Smooth muscle cell (in vitro differentiated cells): ENCODE results near the gene SUMO2. TPM values are rescaled to one million over a fixed set of nuclear protein-coding genes. Genes with fewer than 3 reads are reported as not detected.
A peak's percentile ranks its signal among the peaks of the same experiment; 100 is the strongest.
"Not testable (repeated sequence)": the region's sequence is repeated elsewhere in the genome, so short reads cannot be mapped to it uniquely, and the experiment has no call there.

Experiments used
- DNase-seq: peaks from one replicate; lab custom pipeline; 2025; ENCODE audit not compliant: unreplicated experiment; lab: John Stamatoyannopoulos, UW
- H2AFZ ChIP-seq: fragments of 200-600 bp; sonication (generic); 2 replicates; pipeline ENCODE4 v1.6.0; 2016; ENCODE audit warnings: antibody characterized with exemption, low read depth, mild to moderate bottlenecking
- H3F3A ChIP-seq: fragments of 200-600 bp; sonication (generic); 2 replicates; pipeline ENCODE4 v1.6.0; 2017; ENCODE audit warnings: antibody characterized with exemption, low read depth
- H3K27ac ChIP-seq: fragments of 200-600 bp; sonication (generic); 2 replicates; pipeline ENCODE4 v1.5.1; 2016; ENCODE audit warnings: low read depth, mild to moderate bottlenecking
- H3K27me3 ChIP-seq: fragments of 200-600 bp; sonication (generic); 2 replicates; pipeline ENCODE4 v1.6.1; 2016; ENCODE audit warnings: low read depth, mild to moderate bottlenecking
- H3K36me3 ChIP-seq: fragments of 200-600 bp; sonication (generic); 2 replicates; pipeline ENCODE4 v1.5.1; 2016; ENCODE audit warnings: low read depth
- H3K4me1 ChIP-seq: fragments of 200-600 bp; sonication (generic); 2 replicates; pipeline ENCODE4 v1.5.1; 2016; ENCODE audit warnings: low read depth
- H3K4me2 ChIP-seq: fragments of 200-600 bp; sonication (generic); 2 replicates; pipeline ENCODE4 v1.6.0; 2016; ENCODE audit warnings: mild to moderate bottlenecking
- H3K4me3 ChIP-seq: fragments of 200-600 bp; sonication (generic); 2 replicates; pipeline ENCODE4 v1.5.1; 2016; ENCODE audit warnings: mild to moderate bottlenecking
- H3K79me2 ChIP-seq: fragments of 200-600 bp; sonication (generic); 2 replicates; pipeline ENCODE4 v1.6.0; 2016; ENCODE audit warnings: low read depth, mild to moderate bottlenecking
- H3K9ac ChIP-seq: fragments of 200-600 bp; sonication (generic); 2 replicates; pipeline ENCODE4 v1.6.0; 2016; ENCODE audit warnings: low read depth
- H3K9me3 ChIP-seq: fragments of 200-600 bp; sonication (generic); replicated peaks from 2 replicates; pipeline ENCODE4 v1.5.1; 2016; ENCODE audit warnings: low read depth
- H4K20me1 ChIP-seq: fragments of 200-600 bp; sonication (generic); 2 replicates; pipeline ENCODE4 v1.6.0; 2016; ENCODE audit warnings: low read depth
- CTCF ChIP-seq: fragments of 200-600 bp; sonication (generic); IDR thresholded peaks from 2 replicates; pipeline ENCODE4 v1.5.1; 2017; ENCODE audit warnings: borderline replicate concordance, mild to moderate bottlenecking, antibody characterized with exemption; ENCODE audit not compliant: insufficient read depth, poor library complexity, severe bottlenecking
- WGBS: methylation state at CpG from one replicate; pipeline ENCODE4 v1.1.7; 2016; ENCODE audit warnings: low lambda C conversion rate; 5-methylcytosine and 5-hydroxymethylcytosine counted together
- polyA plus RNA-seq: library from polyadenylated mRNA; unstranded; fragments of >200 nt; fragmentation: Nextera tagmentation; extraction: Ambion mirVana; gene quantifications from 2 replicates; pipeline ENCODE4 v1.2.1, GENCODE V29; 2016
- total RNA-seq: library from RNA; depleted of rRNA; stranded (reverse); fragments of >200 nt; gene quantifications from 2 replicates; pipeline ENCODE4 v1.2.3, GENCODE V29; 2014

SUMO2 gene
- total and polyA plus RNA-seq, 2 experiments from 2014 or later: 111 to 419 TPM

GRCh38 chr17:75135452-75135851 lies 47.3 kb downstream of the SUMO2 start:
- peaks cover 37% of the 10 kb centered on the region for H3F3A ChIP-seq
- no peaks in the 10 kb centered on the region for H3K9me3 ChIP-seq
- no peaks in the 10 kb centered on the region for H3K27me3 ChIP-seq
- TF ChIP-seq CTCF: no peak
- peaks cover 1% of the 10 kb centered on the region for H3K4me1 ChIP-seq
- 81% methylated on average over 5 of the region's 5 CpGs for WGBS
- H3K79me2 ChIP-seq: peaks cover 3% of the 10 kb centered on the region
- no peak overlapping the region for H3K4me3 ChIP-seq
- no peak overlapping the region for H3K4me2 ChIP-seq
- peaks cover 2% of the 10 kb centered on the region for H4K20me1 ChIP-seq
- DNase-seq: no peak
- peaks cover 10% of the 10 kb centered on the region for H3K36me3 ChIP-seq
- peak overlapping the region; percentile 82 for H3K27ac ChIP-seq
- no peak overlapping the region for H2AFZ ChIP-seq
- no peak overlapping the region for H3K9ac ChIP-seq

GRCh38 chr17:75133607-75134347 lies 49.0 kb downstream of the SUMO2 start:
- H3K9me3 ChIP-seq, H3K4me1 ChIP-seq, H3K4me2 ChIP-seq, H3K4me3 ChIP-seq, H2AFZ ChIP-seq, H3K9ac ChIP-seq, H3K27me3 ChIP-seq, DNase-seq, H3K36me3 ChIP-seq, H3K79me2 ChIP-seq: not testable (repeated sequence)
- H3F3A ChIP-seq: peaks cover 37% of the 10 kb centered on the region
- H4K20me1 ChIP-seq: peaks cover 12% of the 10 kb centered on the region
- peak overlapping the region; percentile 82 for H3K27ac ChIP-seq
- 78% methylated on average over 14 of the region's 14 CpGs for WGBS

- H4K20me1 ChIP-seq: peaks cover 12% of the 10 kb centered on the region
- peaks cover 33% of the 10 kb centered on the region for H3F3A ChIP-seq
- WGBS: 95% methylated on average over 3 of the region's 3 CpGs
- DNase-seq: no peak
- no peak for TF ChIP-seq CTCF
- no peaks in the 10 kb centered on the region for H3K9me3 ChIP-seq
- H3K9ac ChIP-seq: no peak overlapping the region
- H3K4me2 ChIP-seq: no peak overlapping the region
- no peak overlapping the region for H3K4me3 ChIP-seq
- H3K36me3 ChIP-seq: peaks cover 4% of the 10 kb centered on the region
- H3K79me2 ChIP-seq: peaks cover 3% of the 10 kb centered on the region
- H3K4me1 ChIP-seq: peaks cover 5% of the 10 kb centered on the region
- no peak overlapping the region for H2AFZ ChIP-seq
- no peaks in the 10 kb centered on the region for H3K27me3 ChIP-seq
- H3K27ac ChIP-seq: peak overlapping the region; percentile 27
Measured at GRCh38 chr17:75133001-75133400, 49.8 kb downstream of the SUMO2 start.

- not testable (repeated sequence) for DNase-seq
- H3K27ac ChIP-seq: peak overlapping the region; percentile 73
Measured at GRCh38 chr17:75132018-75133000, 50.5 kb downstream of the SUMO2 start.

More at GRCh38 chr17:75132018-75133000, 50.5 kb downstream of the SUMO2 start:
- not testable (repeated sequence) for H3K79me2 ChIP-seq, H3K36me3 ChIP-seq, H3K9me3 ChIP-seq, H3K4me1 ChIP-seq, H3K27me3 ChIP-seq
- peaks cover 27% of the 10 kb centered on the region for H3F3A ChIP-seq
- H2AFZ ChIP-seq: peak overlapping the region; percentile 85
- peaks cover 12% of the 10 kb centered on the region for H4K20me1 ChIP-seq
- peak overlapping the region; percentile 99 for H3K4me2 ChIP-seq
- peak overlapping the region; percentile 76 for H3K9ac ChIP-seq
- 88% methylated on average over 40 of the region's 40 CpGs for WGBS
- peak overlapping the region; percentile 91 for H3K4me3 ChIP-seq
